ENCODE measurements around the gene FRMD1. TPM values are rescaled to one million over a fixed set of nuclear protein-coding genes. Genes with fewer than 3 reads are reported as not detected.

Gene FRMD1
- total and polyA plus RNA-seq, 10 of the 15 experiments (the other 5 are each of a cell fraction or from before 2014, with no cell fraction given) = not detected

- no peaks in the 10 kb centered on the region for H3K36me3 ChIP-seq (ENCODE audit: control insufficient read depth in 2 of 2, insufficient read depth in 2 of 2, low read length in 1 of 2)
- H3K79me2 ChIP-seq (ENCODE audit: control insufficient read depth, insufficient read depth, low read length) = no peaks in the 10 kb centered on the region
- no peaks in the 10 kb centered on the region for H3K27me3 ChIP-seq (replicated peaks in 1 of 2; ENCODE audit: control insufficient read depth in 2 of 2, insufficient read depth in 2 of 2, low read length in 1 of 2)
- H3K4me2 ChIP-seq (ENCODE audit: control insufficient read depth, insufficient read depth) = no peak overlapping the region
- no peaks in the 10 kb centered on the region for H4K20me1 ChIP-seq (ENCODE audit: control insufficient read depth, insufficient read depth)
- ChIA-PET SMC1A (ENCODE audit: uncharacterized antibody, unreplicated experiment) (no interaction called here), CTCF (interaction anchor here (0.5 kb wide), 1 partner anchor 662 kb away, joined by 3 read pairs; no protein-coding TSS in a partner anchor), RAD21 (ENCODE audit: unreplicated experiment) (no interaction called here), POLR2A (no interaction called here)
- BruUV-seq (replicated peaks) = no TSS peak
- H3K4me1 ChIP-seq (ENCODE audit: control insufficient read depth, insufficient read depth, low read length) = no peaks in the 10 kb centered on the region
- ATAC-seq (no peak), DNase-seq (ENCODE audit: low read depth, low spot score) (no peak), FAIRE-seq (no peak)
- H2AFZ ChIP-seq (ENCODE audit: control insufficient read depth, low read depth, low read length) = no peak overlapping the region
- WGBS (ENCODE audit: insufficient coverage, insufficient replicate concordance, low lambda C conversion rate, missing lambda C conversion rate) = 48% methylated on average over 6 of the region's 7 CpGs
- H3K27ac ChIP-seq (ENCODE audit: control insufficient read depth, insufficient read depth) = no peak overlapping the region
- peaks cover 1% of the 10 kb centered on the region for H3K9me3 ChIP-seq (replicated peaks; ENCODE audit: control insufficient read depth, insufficient read depth, low read length)
- TF ChIP-seq JUNB (IDR thresholded peaks at IDR 0.05) (no peak), KAT2A (conservative IDR thresholded peaks at IDR 0.05; ENCODE audit: control insufficient read depth, low read depth, low read length) (no peak), PKNOX1 (IDR thresholded peaks at IDR 0.05) (no peak), HDGF (IDR thresholded peaks at IDR 0.05) (no peak), ESRRA (IDR thresholded peaks at IDR 0.05; ENCODE audit: low read length) (no peak), NFIC (IDR thresholded peaks at IDR 0.05; ENCODE audit: low read depth, low read length) (no peak), DPF2 (IDR thresholded peaks at IDR 0.05) (no peak), EED (IDR thresholded peaks at IDR 0.05; ENCODE audit: low read depth) (no peak), POLR2AphosphoS5 (IDR thresholded peaks at IDR 0.05; ENCODE audit: low read length) (no peak), BMI1 (IDR thresholded peaks at IDR 0.05; ENCODE audit: borderline replicate concordance) (no peak), HSF1 (IDR thresholded peaks at IDR 0.05; ENCODE audit: low read depth, low read length) (no peak), BRCA1 (IDR thresholded peaks at IDR 0.05; ENCODE audit: low read depth, low read length) (no peak), EGR1 (IDR thresholded peaks at IDR 0.05; ENCODE audit: borderline replicate concordance in 1 of 2, low read depth in 2 of 2, low read length in 2 of 2) (no peak), TCF12 (IDR thresholded peaks at IDR 0.05; ENCODE audit: low read depth, low read length) (no peak), CBX5 (IDR thresholded peaks at IDR 0.05; ENCODE audit: low read depth) (no peak), NFYA (IDR thresholded peaks at IDR 0.05; ENCODE audit: borderline replicate concordance, low read depth, low read length) (no peak)
- intact Hi-C loops (cut with micrococcal nuclease; ENCODE audit: unreplicated experiment) = no loop called here
- no peak overlapping the region for H3K4me3 ChIP-seq
- H3K9ac ChIP-seq (ENCODE audit: control insufficient read depth, insufficient read depth, low read length) = no peak overlapping the region
- in situ Hi-C loops (cut with MboI) = no loop called here
These were observed 65.6 kb downstream of the FRMD1 start for GRCh38 chr6:168013250-168013915.
